Limb (tissue), 2 donors: ENCODE data around the gene PLCB2.

Source experiments
- DNase-seq, 2 donors: peaks; one replicate each; pipeline ENCODE4 v3.0.0-alpha.2; 2016; ENCODE audit errors: extremely low spot score in 2 of 2

Gene PLCB2

GRCh38 chr15:40238532-40239403 lies 69.0 kb downstream of the PLCB2 start, which contains the start of gene PAK6:
Gene PAK6 (plus strand): TSS chr15:40239063. CDS start chr15:40264786, 25,723 bp downstream.
- peak; percentile 18 to 74 for DNase-seq
